ENCODE data around the gene A1BG.

- no peak for TF ChIP-seq CTCF (conservative IDR thresholded peaks at IDR 0.05; ENCODE audit: low read depth, low read length)
- TF ChIP-seq EZH2 (IDR thresholded peaks at IDR 0.05; ENCODE audit: low read length, unreplicated experiment) = no peak
These were observed 6.0 kb downstream of the A1BG start for GRCh38 chr19:58346961-58347929.

Measured in PC-3 (cell line).